Type B pancreatic cell (in vitro differentiated cells): Measurements from ENCODE around the gene GLIPR2. TPM values are rescaled to one million over a fixed set of nuclear protein-coding genes. Genes with fewer than 3 reads are reported as not detected.

Experiments used
- DNase-seq: peaks from one replicate; pipeline ENCODE4 v3.0.0; 2021; ENCODE audit warnings: mixed read lengths; ENCODE audit not compliant: unreplicated experiment; ENCODE audit errors: extremely low spot score
- H3K27ac Mint-ChIP-seq: 2 replicates; pipeline ENCODE4 v1.8.0; 2021; ENCODE audit warnings: mild to moderate bottlenecking, mixed read lengths
- H3K27me3 Mint-ChIP-seq: 2 replicates; pipeline ENCODE4 v1.8.0; 2021; ENCODE audit warnings: mixed read lengths
- H3K36me3 Mint-ChIP-seq: 2 replicates; pipeline ENCODE4 v1.8.0; 2021; ENCODE audit warnings: mixed read lengths
- H3K4me1 Mint-ChIP-seq: one replicate; pipeline ENCODE4 v1.8.0; 2021; ENCODE audit warnings: mixed read lengths; ENCODE audit not compliant: unreplicated experiment
- H3K4me3 Mint-ChIP-seq: 2 replicates; pipeline ENCODE4 v1.8.0; 2021; ENCODE audit warnings: mild to moderate bottlenecking, mixed read lengths
- H3K9me3 Mint-ChIP-seq: 2 replicates; pipeline ENCODE4 v1.8.0; 2021; ENCODE audit warnings: mixed read lengths
- total RNA-seq: library from RNA; stranded (reverse); gene quantifications from 2 replicates; pipeline ENCODE4 v1.2.1, GENCODE V29; 2021; ENCODE audit warnings: low replicate concordance
- TF ChIP-seq, protein P1 (sequence below): fragments of 200-600 bp; sonication (generic); conservative IDR thresholded peaks from 2 replicates; pipeline ENCODE4 v1.5.0; 2021; ENCODE audit warnings: antibody characterized with exemption, mild to moderate bottlenecking

GLIPR2 gene
- total RNA-seq, 1 donor from 2014 or later = 17.8 TPM

DNA sequence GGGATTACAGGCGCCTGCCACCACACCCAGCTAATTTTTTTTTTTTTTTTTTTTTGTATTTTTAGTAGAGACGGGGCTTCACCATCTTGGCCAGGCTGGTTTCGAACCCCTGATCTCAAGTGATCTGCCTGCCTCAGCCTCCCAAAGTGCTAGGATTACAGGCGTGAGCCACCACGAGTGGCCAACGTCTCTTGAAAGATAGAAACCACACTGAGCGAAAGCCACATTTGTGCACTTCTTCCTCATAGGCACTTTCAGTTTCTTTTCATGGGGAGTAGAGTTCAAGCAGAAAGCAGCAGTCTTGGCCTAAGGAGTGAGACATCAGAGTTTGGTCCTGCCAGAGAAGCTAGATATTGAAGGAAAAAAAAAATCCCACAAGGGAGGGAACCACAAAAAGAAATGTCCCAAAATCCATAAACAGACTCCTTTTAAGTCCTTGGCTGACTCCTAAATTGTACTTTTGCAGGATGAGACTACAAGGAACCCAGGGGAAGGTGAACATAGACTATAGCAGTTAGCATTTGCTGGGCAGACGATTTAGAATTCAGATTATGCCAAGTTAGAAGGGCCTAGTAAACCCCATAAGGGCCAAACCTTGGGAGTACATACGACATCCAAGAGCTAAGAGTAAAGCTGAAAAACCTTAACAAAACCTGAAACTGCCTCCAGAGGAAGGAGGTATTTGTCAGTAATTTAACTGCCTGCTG lies 43.9 kb upstream of the GLIPR2 start:
- H3K4me3 Mint-ChIP-seq = no peak overlapping the region
- H3K27ac Mint-ChIP-seq = no peak overlapping the region
- H3K36me3 Mint-ChIP-seq = peaks cover 6% of the 10 kb centered on the region
- peaks cover 6% of the 10 kb centered on the region for H3K4me1 Mint-ChIP-seq
- no peaks in the 10 kb centered on the region for H3K27me3 Mint-ChIP-seq
- TF ChIP-seq, protein P1, sequence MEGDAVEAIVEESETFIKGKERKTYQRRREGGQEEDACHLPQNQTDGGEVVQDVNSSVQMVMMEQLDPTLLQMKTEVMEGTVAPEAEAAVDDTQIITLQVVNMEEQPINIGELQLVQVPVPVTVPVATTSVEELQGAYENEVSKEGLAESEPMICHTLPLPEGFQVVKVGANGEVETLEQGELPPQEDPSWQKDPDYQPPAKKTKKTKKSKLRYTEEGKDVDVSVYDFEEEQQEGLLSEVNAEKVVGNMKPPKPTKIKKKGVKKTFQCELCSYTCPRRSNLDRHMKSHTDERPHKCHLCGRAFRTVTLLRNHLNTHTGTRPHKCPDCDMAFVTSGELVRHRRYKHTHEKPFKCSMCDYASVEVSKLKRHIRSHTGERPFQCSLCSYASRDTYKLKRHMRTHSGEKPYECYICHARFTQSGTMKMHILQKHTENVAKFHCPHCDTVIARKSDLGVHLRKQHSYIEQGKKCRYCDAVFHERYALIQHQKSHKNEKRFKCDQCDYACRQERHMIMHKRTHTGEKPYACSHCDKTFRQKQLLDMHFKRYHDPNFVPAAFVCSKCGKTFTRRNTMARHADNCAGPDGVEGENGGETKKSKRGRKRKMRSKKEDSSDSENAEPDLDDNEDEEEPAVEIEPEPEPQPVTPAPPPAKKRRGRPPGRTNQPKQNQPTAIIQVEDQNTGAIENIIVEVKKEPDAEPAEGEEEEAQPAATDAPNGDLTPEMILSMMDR = no peak
- DNase-seq = no peak
- H3K9me3 Mint-ChIP-seq = no peaks in the 10 kb centered on the region

DNA sequence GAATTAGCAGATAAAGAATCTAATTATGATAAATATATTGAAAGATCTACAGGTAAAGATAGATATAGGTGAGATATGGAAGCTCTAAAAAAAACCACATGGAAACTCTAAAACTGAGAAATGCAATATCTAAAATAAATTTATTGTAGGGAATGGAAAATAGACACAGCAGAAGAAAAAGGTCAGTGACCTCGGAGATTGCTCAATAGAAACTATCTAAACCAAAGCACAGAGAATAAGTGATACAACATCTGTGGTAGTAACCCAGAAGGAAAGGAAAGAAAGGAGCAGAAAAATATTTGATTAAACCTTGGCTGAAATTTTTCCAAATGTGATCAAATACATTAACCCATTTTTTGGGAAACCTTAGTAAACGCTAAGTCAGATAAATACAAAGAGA lies 43.1 kb upstream of the GLIPR2 start:
- no peak overlapping the region for H3K27ac Mint-ChIP-seq
- H3K4me1 Mint-ChIP-seq = peaks cover 6% of the 10 kb centered on the region
- no peaks in the 10 kb centered on the region for H3K9me3 Mint-ChIP-seq
- TF ChIP-seq, protein P1 = no peak
- no peak for DNase-seq
- H3K4me3 Mint-ChIP-seq = no peak overlapping the region
- no peaks in the 10 kb centered on the region for H3K27me3 Mint-ChIP-seq
- H3K36me3 Mint-ChIP-seq = peaks cover 9% of the 10 kb centered on the region

DNA sequence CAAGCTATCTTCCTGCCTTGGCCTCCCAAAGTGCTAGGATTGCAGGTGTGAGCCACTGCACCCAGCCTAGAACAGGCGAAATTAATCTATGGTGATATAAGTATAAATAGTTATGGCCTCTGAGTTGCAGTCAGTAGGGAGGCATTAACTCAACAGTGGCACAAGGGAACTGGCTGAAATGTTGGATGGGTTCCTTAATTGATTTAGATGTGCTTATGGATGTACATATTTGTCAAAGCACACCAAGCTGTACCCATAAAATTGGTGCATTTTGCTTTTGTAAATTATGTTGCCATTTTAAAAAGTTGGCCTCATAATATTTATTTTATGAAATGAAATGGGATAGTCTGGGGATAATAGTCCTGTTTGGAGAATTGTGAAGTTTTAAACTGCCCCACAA lies 36.8 kb upstream of the GLIPR2 start:
- TF ChIP-seq, protein P1 = no peak
- no peaks in the 10 kb centered on the region for H3K9me3 Mint-ChIP-seq
- H3K4me1 Mint-ChIP-seq = peaks cover 9% of the 10 kb centered on the region
- H3K27me3 Mint-ChIP-seq = no peaks in the 10 kb centered on the region
- no peak overlapping the region for H3K4me3 Mint-ChIP-seq
- H3K27ac Mint-ChIP-seq = no peak overlapping the region
- no peak for DNase-seq
- peaks cover 7% of the 10 kb centered on the region for H3K36me3 Mint-ChIP-seq

DNA sequence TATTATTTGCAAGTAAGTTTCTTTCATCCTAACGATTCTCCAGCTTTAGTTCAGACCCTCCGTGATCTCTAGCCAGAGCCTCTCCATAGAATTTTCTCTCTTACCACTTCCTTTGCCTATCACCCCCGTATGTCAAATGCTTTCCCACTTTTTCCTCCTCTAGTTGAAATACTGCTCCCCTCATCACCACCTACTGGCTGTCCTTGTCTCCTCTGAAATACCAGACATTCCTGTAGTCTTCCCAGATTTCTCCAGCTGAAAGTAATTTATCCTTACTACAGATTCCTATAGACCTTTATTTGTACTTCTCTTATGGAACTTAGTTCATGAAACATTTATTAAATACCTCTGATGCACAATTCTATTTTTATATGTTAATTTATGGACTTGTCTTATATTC lies 36.0 kb upstream of the GLIPR2 start:
- TF ChIP-seq, protein P1 = no peak
- Mint-ChIP-seq H3K27ac (no peak overlapping the region), H3K4me1 (peaks cover 9% of the 10 kb centered on the region), H3K27me3 (no peaks in the 10 kb centered on the region), H3K36me3 (peaks cover 11% of the 10 kb centered on the region), H3K9me3 (no peaks in the 10 kb centered on the region), H3K4me3 (no peak overlapping the region)
- no peak for DNase-seq

DNA sequence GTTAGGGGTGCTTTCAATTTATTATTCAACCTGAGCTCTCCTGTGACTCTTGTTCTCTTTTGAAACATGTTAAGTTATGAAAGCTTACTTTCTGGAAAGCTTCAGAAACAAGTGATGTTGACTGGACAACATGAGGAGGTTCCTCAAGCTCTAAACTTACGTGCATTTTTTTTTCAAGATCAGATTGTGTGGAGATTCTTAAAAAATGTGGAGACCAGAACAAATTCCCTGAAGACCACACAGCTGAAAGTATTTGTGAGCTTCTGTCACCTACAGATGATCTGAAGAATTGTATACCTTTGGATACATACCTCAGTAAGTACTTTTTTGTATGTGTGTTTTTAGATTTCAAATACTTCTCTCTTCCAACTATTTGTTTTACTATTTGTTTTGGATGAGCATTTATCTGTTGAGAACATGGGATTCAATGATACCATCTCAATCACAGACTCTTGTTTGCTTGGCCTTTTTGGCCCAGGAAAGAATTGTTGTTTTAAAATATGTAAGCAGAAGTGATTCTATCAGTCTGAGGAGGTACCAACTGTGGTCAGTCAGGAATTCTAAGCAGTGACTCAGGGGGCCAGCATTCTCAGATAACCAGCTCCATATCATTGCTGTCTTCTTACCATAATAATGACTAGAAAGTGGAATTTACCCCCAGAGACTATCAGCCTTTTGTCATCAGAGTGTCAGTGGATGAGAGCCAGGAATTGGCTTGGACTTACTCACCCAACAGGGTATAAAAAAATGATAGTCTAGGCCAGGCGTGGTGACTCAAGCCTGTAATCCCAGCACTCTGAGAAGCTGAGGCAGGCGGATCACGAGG lies 34.4 kb upstream of the GLIPR2 start:
- Mint-ChIP-seq H3K36me3 (peaks cover 11% of the 10 kb centered on the region), H3K4me3 (no peak overlapping the region), H3K27ac (no peak overlapping the region), H3K27me3 (no peaks in the 10 kb centered on the region), H3K9me3 (no peaks in the 10 kb centered on the region), H3K4me1 (peaks cover 9% of the 10 kb centered on the region)
- DNase-seq = no peak
- TF ChIP-seq, protein P1 = no peak
